ENCODE measurements around the gene FGF22. TPM values are rescaled to one million over a fixed set of nuclear protein-coding genes. Genes with fewer than 3 reads are reported as not detected.

FGF22 gene
- total and polyA plus RNA-seq, 2 of the 13 experiments (the other 11 are each of a cell fraction or from before 2014, with no cell fraction given), result 0.24 TPM; not detected in 1

- no peak for TF ChIP-seq KAT2B (IDR thresholded peaks at IDR 0.05; ENCODE audit: borderline replicate concordance, low read depth, low read length)
- TF ChIP-seq ZNF670 (CRISPR knock-in tag; IDR thresholded peaks at IDR 0.05; ENCODE audit: borderline replicate concordance), result no peak
- no peak for TF ChIP-seq HNRNPLL (IDR thresholded peaks at IDR 0.05; ENCODE audit: low read depth, low read length, poor library complexity, severe bottlenecking)
Measured at GRCh38 chr19:593505-593904, 46.2 kb upstream of the FGF22 start (continued).

DNA sequence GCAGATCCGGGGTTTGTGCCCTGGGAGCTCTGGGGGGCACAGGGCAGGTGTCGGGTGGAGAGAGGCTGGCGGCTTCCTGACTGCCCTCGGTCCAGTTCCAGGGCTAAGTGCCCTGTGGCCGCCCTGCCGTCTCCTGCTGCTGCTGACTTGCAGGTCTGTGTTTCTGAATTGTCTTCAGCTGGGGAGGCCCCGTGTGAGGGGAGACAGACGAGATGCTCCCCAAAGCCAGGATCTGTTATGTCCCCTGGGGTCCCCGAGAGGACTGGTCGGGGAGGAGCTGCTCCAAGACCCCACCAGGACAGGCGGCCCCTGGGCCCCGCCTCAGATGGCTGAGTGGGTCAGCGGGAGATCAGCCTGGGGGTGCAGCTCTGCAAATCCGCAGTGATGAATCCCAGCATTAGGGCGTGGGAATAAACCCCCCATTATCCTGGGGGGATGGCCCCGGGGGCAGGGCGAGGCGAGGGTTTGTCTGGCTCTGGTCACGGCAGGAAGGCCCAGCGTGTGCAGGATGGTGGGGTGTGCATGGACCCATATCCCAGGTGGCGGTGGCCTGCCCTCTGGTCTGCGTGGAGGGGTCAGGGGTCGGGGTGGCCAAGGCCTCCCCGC lies 45.3 kb upstream of the FGF22 start:
- no peaks in the 10 kb centered on the region for H3K79me2 ChIP-seq (ENCODE audit: insufficient read depth, low read length)
- ChIA-PET POLR2A (interaction anchor here (0.6 kb wide), 1 partner anchor 19 kb away, joined by 3 read pairs; no protein-coding TSS in a partner anchor), CTCF (ENCODE audit: low intra/inter-chr PET ratio, low total read pairs) (no interaction called here)
- no peak for FAIRE-seq
- no TSS peak for BruUV-seq (replicated peaks)
- WGBS (ENCODE audit: low lambda C conversion rate), result no CpG with 5 or more reads among the region's 24 CpGs
- no peak overlapping the region for H3K27ac ChIP-seq (ENCODE audit: extremely low read length, insufficient read depth, low read length)
- H4K20me1 ChIP-seq (ENCODE audit: insufficient read depth, low read length), result peaks cover 15% of the 10 kb centered on the region; the same call in 1 of the 2 replicates
- no peak overlapping the region for H3K4me2 ChIP-seq (ENCODE audit: low read depth, low read length)
- ATAC-seq, result no peak
- H3K9me3 ChIP-seq (ENCODE audit: low read length), result no peaks in the 10 kb centered on the region
- H3K4me3 ChIP-seq (replicated peaks in 1 of 3; ENCODE audit: insufficient read depth in 1 of 3, low read depth in 2 of 3, low read length in 3 of 3), result no peak overlapping the region
- no peak for TF ChIP-seq ZFP37 (CRISPR knock-in tag; IDR thresholded peaks at IDR 0.05; ENCODE audit: borderline replicate concordance)
- TF ChIP-seq ZNF619 (CRISPR knock-in tag; IDR thresholded peaks at IDR 0.05), result no peak
- TF ChIP-seq IRX3 (CRISPR knock-in tag; IDR thresholded peaks at IDR 0.05; ENCODE audit: borderline replicate concordance, low read depth), result no peak
- no peak overlapping the region for H2AFZ ChIP-seq (ENCODE audit: low read length)
- DNase-seq (ENCODE audit: low spot score), result no peak
- peaks cover 12 to 74% of the 10 kb centered on the region in 2 experiments; a peak in 4 of 5 replicates for H3K27me3 ChIP-seq (ENCODE audit: control insufficient read depth in 1 of 2, insufficient read depth in 2 of 2, low read length in 2 of 2)
- in situ Hi-C loops (cut with HindIII; ENCODE audit: extremely low pct_ligation_motif_present, low pct_unique_long_range_greater_than_20kb) (no loop called here), intact Hi-C loops (cut with micrococcal nuclease; ENCODE audit: unreplicated experiment) (no loop called here)
- H3K4me1 ChIP-seq (ENCODE audit: insufficient read depth, low read length), result 0 out of 2 replicates have a peak, but pooled peaks cover under 1% of the 10 kb centered on the region
- H3K9ac ChIP-seq (ENCODE audit: insufficient read depth, low read depth, low read length), result no peak overlapping the region
- H3K36me3 ChIP-seq (replicated peaks in 1 of 2; ENCODE audit: control insufficient read depth in 1 of 2, insufficient read depth in 2 of 2, low read length in 2 of 2), result no peaks in the 10 kb centered on the region
